Mesenteric fat pad (tissue), 1 donor: ENCODE results near the gene TPM4. TPM values are rescaled to one million over a fixed set of nuclear protein-coding genes. Genes with fewer than 3 reads are reported as not detected.
"Not testable (repeated sequence)": the region's sequence is repeated elsewhere in the genome, so short reads cannot be mapped to it uniquely, and the experiment has no call there.

ENCODE experiments used
- DNase-seq: peaks from one replicate; pipeline ENCODE4 v3.0.0-alpha.2; 2020; ENCODE audit warnings: low spot score
- total RNA-seq: library from RNA; stranded (reverse); fragmentation: NEBNext Ultra II Directional; extraction: Animal tissue kit (Norgen Biotek cat#: 25700); gene quantifications from one replicate; pipeline ENCODE4 v1.2.1, GENCODE V29; 2021
- donor health status: DM: yes; HTN: yes; CAD: no.

TPM4 gene
- total RNA-seq, 1 donor from 2014 or later, result 385 TPM

DNA sequence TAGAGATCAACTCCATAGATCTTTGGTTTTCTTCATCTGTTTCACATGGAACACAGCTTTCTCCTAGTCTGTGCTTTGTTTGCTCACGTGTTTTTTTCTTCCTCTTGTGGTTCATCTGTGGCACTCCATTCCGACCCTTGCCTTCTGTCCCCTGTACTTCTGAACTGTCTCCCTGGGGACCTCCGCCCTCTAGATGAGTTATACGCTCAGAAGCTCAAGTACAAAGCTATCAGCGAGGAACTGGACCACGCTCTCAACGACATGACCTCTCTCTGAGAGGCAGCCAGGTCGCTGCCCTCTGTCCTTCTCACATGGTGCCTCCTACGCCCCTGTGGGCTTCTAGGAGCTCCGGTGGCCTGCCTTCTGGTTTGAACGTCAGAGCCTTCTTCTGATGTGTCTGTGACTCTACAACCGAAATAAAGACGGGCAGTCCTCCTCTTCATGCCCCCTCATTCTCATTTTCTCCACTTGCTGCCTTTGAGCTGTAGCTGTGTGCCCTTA is 18.8 kb downstream of the TPM4 start:
- DNase-seq, result no peak

GRCh38 chr19:16096280-16096855 is 20.1 kb downstream of the TPM4 start:
- DNase-seq, result no peak

GRCh38 chr19:16098416-16098768 is 22.1 kb downstream of the TPM4 start:
- no peak for DNase-seq

GRCh38 chr19:16098821-16099220 is 22.5 kb downstream of the TPM4 start:
- no peak for DNase-seq

DNA sequence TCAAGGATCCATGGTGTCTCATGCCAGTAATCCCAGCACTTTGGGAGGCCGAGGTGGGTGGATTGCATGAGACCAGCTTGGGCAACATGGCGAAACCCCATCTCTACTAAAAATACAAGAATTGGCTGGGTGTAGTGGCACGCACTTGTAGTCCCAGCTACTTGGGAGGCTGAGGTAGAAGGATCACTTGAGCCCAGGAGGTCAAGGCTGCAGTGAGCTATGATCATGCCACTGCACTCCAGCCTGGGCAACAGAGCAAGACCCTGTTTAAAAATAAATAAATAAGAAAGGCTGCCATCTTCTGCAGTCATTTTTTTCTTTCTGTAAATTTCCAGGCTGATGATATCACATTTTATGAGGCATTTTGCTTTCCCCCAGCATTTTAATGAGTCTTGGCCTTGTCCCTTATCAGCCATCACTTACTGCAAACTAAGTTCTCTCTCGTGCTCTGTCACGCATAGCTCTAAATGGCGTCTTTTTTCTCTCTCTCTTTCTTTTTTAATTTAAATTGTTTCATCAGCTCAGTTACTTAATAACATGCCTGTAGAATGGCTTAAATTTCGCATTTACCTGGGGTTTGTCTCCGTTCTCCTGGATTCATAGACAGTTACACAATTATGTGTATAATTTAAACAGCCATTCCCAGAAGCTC is 23.1 kb downstream of the TPM4 start:
- DNase-seq, result not testable (repeated sequence)

GRCh38 chr19:16100524-16100923 is 24.2 kb downstream of the TPM4 start:
- DNase-seq, result no peak

GRCh38 chr19:16104722-16105121 is 28.4 kb downstream of the TPM4 start:
- no peak for DNase-seq

- DNase-seq, result no peak
Measured at GRCh38 chr19:16106121-16106520, 29.8 kb downstream of the TPM4 start.

DNA sequence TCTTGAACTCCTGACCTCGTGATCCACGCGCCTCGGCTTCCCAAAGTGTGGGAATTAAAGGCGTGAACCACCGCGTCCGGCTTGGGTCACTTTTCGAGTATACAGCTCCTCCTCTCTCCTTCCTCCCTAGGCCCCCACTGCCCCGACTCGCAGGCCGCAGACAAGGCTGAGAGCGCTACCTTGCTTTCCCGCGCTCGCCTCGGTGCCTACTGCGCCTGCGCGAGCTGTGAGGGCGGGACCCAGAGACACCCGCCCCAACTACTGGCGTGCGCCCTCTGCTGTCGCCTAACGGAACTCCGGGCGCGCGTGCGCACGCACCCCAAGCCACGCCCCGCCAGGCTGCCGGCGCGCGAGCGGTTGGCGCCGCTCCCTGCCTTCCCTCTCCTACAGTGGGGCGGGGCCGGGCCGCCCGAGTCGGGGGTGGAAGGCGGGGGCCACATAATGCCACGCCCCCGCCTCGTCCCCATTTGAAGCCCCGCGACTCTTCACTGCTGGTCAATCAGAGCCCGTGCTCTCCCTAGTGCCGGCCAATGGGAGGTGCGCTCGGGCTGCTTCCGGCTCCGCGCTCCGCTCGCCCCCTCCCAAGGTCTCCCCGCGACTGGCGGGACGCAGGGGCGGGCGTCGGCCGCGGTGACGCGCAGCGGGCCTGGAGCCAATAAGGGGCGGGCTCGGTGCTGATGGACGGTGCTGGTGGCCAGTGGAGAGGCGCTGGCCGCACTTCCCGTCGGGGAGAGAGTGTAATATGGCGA is 35.0 kb downstream of the TPM4 start, which contains the start of gene RAB8A:
RAB8A (plus strand) TSS at position 730 of the 749 bp plus-strand sequence; CDS start at position 743, 13 bp downstream.
- DNase-seq, result peak; percentile 100

GRCh38 chr19:16111909-16112752 is 35.8 kb downstream of the TPM4 start:
- DNase-seq, result no peak

DNA sequence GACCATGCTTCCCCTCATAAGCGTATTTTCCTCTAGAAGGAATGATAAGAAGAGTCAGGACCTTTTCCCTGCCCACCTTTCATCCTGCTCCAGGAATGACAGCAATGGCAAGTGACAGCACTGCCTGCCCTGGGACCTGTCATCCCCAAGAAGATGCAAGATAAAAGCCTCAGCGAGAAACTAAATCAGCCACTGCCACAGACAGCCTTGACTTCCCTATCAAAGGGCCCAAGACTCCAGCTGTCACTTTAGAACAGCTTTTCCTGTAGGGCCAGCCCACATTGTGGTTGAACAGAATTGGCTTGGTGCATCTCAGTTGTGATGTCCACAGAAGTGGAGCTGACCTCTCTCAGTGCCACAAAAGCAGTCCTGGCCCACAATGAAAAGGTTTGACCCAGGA is 36.5 kb downstream of the TPM4 start:
- DNase-seq, result no peak

DNA sequence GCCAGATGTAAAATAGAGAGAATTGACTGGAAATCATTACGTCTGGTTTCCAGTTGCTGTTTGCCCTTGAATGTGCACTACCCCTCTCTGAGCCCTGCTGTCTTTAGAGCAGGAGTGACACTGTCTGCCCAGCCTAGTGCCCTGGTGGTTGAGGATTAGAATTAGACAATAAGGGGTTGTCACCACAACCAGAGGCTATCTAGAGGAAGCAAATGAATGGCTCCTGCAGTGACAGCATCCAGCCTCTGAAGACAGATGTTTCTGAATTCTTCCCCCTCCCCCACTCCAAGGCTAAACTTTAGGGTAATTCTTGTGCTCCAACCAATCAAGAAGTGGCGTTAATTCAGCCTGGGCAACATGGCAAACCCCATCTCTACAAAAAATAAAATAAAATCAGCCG is 37.4 kb downstream of the TPM4 start:
- no peak for DNase-seq

GRCh38 chr19:16115301-16116039 is 39.2 kb downstream of the TPM4 start:
- DNase-seq, result no peak

DNA sequence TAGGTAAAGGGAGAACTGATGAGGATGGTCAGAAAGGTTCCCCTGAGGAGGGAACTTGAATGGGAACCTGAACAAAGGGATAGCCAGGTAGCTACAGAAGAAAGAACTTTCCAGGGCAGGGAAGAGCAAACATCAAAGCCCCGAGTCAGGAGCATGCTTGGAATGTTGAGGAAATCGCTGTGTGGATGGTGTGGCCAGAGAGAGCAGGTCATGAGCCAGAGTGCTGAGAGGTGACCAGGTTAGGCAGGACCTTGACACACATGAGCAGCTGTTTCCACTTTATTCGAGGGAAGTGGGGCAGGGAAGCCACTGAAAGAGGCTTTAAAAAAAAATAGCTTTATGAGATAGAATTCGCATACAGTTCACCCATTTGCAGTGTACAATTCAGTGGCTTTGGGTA is 39.8 kb downstream of the TPM4 start:
- no peak for DNase-seq

DNA sequence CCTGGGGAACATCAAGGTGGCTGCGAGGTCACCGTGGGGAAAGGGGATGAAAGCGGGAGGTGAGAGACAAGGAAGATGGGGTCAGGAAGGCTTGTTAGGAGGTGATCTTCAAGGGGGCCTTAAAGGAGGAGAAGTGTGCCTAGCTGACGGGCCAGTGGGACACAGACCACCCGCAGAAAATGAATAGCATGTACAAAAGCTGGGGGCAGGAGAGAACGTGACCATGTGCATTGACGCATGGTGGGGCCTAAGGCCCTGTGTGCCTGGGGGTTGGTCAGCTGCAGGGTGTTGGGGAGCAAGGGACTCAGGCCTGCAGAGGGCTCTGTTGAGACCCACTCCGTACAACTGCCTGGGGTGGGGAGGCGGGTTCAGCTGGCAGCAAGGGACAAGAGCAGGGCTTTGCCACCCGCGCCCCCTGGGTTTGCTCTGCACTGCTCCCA is 41.3 kb downstream of the TPM4 start:
- DNase-seq, result no peak

DNA sequence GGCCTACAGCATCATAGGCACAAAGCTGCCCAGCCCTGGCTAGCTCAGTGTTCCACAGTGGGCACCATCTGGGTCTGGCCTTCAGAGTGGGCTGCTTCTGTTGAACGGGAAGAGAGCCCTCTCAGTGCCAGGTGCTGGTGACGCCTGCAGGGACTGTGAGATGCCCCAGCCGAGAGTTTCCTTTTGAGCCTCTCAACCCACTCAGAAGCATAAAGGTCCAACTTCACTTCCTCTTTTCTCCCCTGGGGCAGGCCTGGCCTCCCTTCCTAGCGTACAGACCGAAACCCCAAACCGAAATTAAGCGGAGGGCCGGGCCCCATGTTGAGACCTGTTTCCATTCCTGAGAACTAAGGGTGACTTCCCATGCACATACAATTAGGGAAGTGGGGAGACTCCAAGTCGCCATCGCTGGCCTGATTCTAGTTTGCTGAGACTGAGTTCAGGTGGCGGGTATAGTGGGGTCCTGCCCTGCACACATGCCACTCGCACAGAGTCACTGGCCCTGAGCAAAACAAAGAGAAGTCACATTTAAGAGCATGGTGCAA is 42.3 kb downstream of the TPM4 start:
- DNase-seq, result no peak

GRCh38 chr19:16119075-16119857 is 43.0 kb downstream of the TPM4 start:
- DNase-seq, result not testable (repeated sequence)

DNA sequence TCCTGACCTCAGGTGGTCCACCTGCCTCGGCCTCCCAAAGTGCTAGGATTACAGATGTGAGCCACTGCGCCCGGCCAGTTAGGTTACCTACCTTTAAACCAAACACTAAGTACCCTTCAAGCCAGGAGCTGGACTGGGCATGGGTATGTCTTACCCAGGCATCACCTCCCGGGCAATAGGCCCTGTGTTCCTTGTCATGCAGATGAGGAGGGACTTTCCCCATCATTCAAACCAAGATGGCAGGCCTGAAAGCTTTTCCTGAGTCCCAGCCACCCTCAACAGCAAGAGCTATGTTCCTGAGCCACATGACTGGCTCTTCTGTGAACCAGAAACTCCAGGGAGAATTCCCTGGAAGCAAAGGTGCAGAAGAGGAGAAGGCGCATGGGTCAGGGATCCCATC is 44.8 kb downstream of the TPM4 start:
- DNase-seq, result no peak

DNA sequence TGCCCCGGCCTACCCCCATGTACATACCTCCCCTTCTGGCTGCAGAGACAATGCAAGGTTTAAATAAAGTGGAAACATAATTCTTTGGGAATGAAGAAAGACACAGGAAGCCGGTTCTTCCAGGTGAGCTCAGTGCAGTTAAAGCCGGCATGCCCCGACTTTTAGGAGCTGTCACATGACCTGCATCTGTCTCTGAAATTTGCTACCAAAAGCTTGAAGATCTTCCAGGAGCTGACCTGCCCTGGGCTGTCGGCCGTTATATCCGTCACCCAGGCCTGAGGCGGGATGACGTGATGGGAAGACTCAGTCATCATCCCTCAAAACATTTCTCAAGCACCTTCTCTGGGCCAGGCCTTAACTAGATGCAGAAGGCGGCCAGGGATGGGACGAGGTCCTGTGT is 45.7 kb downstream of the TPM4 start:
- DNase-seq, result no peak

DNA sequence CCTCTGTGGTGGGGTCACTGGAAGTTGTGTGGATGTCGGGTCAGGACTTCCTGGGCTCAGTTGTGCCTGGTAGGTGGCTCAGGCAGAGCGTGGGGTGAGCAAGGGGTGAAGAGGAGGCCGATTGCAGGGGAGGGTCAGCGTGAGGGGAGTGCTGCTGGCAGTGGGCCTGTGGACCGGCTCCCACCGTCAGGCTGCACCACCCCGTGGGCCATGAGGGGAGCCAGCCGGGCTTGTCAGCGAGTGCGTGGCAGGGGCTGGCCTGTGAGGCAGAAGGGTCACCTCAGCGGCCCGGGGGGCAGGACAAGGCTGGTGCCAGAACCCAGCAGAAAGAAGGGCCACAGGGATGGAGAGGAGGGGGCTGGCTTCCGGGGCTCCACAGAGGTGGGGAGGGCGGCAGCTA is 48.7 kb downstream of the TPM4 start:
- no peak for DNase-seq
